ENCODE data around the gene RBCK1. TPM values are rescaled to one million over a fixed set of nuclear protein-coding genes. Genes with fewer than 3 reads are reported as not detected.

Gene RBCK1
- total RNA-seq, 2 donors from 2014 or later, result 157 to 159 TPM

DNA sequence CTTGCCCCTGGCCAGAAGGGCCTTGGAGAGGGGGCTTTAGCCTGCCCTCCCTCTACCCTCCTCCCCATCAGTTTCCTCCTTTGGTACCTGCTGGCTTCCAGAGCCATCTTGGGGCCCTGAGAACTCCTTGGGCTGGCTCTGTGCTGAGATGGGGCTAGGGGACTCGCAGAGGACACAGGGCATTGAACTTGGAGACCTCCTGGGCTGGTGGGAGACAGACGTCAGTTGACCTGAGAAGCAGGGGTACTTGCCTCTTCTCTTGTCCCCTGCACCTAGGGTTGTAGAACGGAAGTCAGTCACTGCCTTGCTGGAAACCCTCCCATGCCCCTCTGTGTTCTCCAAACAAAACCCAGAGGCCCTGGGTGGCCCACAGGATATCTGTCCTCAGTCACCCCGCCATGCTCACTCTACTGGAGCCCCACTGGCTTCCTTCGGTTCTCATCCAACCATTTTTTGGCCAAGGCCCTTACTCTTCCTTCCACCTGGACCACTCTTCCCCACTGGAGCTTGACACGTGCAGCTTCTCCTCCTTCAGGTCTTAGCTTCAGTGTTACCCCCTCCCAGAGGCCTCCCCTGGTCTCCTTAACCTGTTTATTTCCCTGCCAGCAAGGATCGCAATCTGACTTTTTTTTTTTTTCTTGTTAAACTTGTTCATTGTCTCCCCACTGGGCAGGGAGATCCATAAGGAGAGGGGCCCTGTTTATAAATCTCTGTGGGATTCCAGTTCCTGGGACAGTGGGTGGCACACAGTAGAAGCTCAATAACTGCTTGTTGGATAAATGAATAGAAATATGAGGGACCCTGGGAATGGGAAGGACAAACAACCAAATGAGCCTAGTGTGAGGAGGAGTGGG, 971 bp downstream of the RBCK1 start:
- Mint-ChIP-seq H3K4me3 (peak overlapping the region; percentile 93), H3K27me3 (no peaks in the 10 kb centered on the region), H3K4me1 (ENCODE audit: low read depth in 2 of 2) (peaks cover 41 to 47% of the 10 kb centered on the region in 2 donors), H3K9me3 (no peaks in the 10 kb centered on the region), H3K27ac (peak overlapping the region; percentile 81 to 95), H3K36me3 (peaks cover 27% of the 10 kb centered on the region)
- ATAC-seq, result peak in 1 of 2 donors; percentile 20
- DNase-seq (ENCODE audit: low spot score), result no peak

DNA sequence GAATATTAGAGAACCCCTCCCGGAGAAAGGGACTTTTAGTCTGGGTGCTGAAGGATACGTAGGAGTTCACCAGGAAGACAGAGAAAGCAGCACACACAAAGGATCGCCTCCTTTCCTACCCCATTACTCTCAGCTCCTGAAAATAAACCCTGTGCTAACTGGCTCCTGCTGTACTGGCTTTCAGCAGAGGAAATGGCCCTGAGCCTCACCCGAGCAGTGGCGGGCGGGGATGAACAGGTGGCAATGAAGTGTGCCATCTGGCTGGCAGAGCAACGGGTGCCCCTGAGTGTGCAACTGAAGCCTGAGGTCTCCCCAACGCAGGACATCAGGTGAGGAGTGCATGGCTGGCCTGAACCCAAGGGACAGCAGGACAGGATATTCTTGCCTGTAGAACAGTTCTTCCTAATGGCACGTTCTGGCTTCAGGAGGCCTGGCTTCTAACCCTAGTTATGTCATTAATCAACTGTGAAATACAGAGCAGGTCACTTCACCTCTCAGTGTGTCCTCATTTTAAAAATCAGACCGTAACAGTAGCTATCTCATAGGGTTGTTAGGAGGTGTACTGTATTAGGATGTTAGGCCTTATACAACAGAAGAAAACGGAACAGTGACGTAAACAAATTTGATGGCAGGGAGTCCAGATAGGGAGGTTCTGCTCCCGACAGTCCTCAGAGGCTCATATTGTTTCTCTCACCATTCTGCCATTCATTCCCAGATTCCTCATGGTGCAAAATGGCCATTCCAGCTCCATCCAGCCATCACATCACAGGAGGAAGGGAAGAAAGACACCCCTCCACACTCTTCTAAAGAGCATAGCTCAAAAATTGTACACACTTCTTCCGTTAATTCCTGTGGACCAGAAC, 1.8 kb downstream of the RBCK1 start:
- DNase-seq (ENCODE audit: low spot score) (no peak), ATAC-seq (no peak)
- Mint-ChIP-seq H3K4me3 (peak overlapping the region; percentile 93), H3K4me1 (ENCODE audit: low read depth in 2 of 2) (peaks cover 43 to 47% of the 10 kb centered on the region in 2 donors), H3K27me3 (no peaks in the 10 kb centered on the region), H3K36me3 (peaks cover 27% of the 10 kb centered on the region), H3K27ac (peak overlapping the region; percentile 81 to 95), H3K9me3 (no peaks in the 10 kb centered on the region)

DNA sequence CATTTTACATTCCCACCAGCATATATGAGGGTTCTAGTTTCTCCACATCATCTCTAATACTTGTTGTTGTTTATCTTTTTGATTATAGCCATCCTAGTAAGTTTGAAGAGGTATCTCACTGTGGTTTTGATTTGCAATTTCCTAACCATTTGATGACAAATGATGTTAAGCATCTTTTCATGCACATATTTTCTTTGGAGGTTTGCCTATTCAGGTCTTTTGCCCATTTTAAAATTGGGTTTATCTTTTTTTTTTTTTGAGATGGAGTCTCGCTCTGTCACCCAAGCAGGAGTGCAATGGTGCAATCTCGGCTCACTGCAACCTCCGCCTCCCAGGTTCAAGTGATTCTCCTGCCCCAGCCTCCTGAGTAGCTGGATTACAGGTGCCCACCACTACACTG, 4.0 kb downstream of the RBCK1 start:
- peaks cover 38% of the 10 kb centered on the region for H3K36me3 Mint-ChIP-seq
- H3K27ac Mint-ChIP-seq, result peak overlapping the region in 1 of 2 donors; percentile 95
- no peak for ATAC-seq
- H3K27me3 Mint-ChIP-seq, result no peaks in the 10 kb centered on the region
- peaks cover 49 to 55% of the 10 kb centered on the region in 2 donors for H3K4me1 Mint-ChIP-seq (ENCODE audit: low read depth in 2 of 2)
- no peak for DNase-seq (ENCODE audit: low spot score)
- H3K4me3 Mint-ChIP-seq, result no peak overlapping the region
- H3K9me3 Mint-ChIP-seq, result no peaks in the 10 kb centered on the region

DNA sequence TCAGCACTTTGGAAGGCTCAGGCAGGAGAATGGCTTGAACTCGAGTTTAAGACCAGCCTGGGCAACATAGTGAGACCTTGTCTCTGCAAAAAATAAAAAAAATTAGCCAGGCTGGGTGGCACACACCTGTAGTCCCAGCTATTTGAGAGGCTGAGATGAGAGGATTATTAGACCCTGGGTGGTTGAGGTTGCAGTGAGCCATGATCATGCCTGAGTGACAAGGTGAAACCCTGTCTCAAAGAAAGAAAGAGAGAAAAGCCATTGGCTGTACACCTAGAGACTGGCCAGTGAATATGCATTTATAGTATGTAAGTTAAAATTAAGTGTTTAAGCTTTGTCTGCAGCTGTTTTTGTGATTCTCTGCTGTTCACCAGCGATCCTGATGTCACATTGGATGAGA, 6.1 kb downstream of the RBCK1 start:
- Mint-ChIP-seq H3K36me3 (peaks cover 37% of the 10 kb centered on the region), H3K9me3 (no peaks in the 10 kb centered on the region), H3K4me3 (no peak overlapping the region), H3K27me3 (no peaks in the 10 kb centered on the region), H3K4me1 (ENCODE audit: low read depth in 2 of 2) (peaks cover 39 to 50% of the 10 kb centered on the region in 2 donors), H3K27ac (no peak overlapping the region)
- ATAC-seq, result no peak
- no peak for DNase-seq (ENCODE audit: low spot score)

DNA sequence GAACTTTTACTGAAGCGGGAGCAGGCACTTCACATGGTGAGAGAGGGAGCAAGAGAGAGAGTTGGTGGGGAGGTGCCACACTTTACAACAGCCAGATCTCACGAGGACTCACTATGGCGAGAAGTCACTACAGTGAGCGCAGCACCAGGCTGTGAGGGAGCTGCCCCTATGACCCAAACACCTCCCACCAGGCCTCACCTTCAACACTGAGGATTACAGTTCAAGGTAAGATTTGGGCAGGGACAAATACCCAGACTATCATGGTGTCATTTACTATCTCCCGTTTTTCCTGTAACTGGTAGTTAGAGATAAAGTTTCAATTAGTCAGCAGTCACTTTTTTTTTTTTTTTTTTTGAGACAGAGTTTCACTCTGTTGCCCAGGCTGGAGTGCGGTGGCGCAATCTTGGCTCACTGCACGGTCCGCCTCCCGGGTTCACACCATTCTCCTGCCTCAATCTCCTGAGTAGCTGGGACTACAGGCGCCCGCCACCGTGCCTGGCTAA, 7.8 kb downstream of the RBCK1 start:
- no peaks in the 10 kb centered on the region for H3K27me3 Mint-ChIP-seq
- DNase-seq (ENCODE audit: low spot score), result no peak
- H3K4me1 Mint-ChIP-seq (ENCODE audit: low read depth in 2 of 2), result peaks cover 22 to 34% of the 10 kb centered on the region in 2 donors
- ATAC-seq, result no peak
- no peaks in the 10 kb centered on the region for H3K9me3 Mint-ChIP-seq
- peaks cover 25% of the 10 kb centered on the region for H3K36me3 Mint-ChIP-seq
- no peak overlapping the region for H3K4me3 Mint-ChIP-seq
- H3K27ac Mint-ChIP-seq, result peak overlapping the region; percentile 0 to 31

DNA sequence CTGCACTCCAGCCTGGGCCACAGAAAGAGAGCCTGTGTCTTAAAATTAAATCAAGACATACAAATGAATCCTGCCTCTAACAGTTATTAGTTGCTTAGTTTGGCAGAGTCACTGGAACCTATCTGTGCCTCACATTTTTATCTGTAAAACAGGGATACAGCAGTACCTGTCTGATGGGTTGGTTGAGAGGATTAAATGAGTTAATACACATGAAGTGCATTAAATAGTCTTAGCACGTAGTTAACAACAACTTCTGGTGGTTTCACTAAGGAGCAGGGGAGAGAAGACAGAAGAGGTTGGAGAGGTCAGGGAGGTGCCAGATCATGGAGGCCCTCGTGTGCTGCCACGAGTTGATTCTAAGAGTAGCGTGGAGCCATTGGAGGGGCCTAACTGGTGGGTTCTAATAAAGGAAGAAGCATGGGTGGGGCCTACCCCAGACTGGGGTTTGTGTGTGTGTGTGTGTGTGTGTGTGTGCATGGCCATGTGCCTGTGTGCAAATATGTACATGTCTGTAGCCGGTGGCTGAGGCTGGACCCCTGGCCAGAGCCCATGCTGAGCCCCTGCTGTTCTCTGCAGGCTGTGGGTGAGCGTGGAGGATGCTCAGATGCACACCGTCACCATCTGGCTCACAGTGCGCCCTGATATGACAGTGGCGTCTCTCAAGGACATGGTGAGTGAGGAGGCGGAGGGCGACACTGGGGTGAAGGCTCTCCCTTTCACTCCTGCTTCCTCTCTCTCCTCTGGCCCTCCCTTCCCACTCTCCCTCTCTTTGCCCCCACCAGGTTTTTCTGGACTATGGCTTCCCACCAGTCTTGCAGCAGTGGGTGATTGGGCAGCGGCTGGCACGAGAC, 9.1 kb downstream of the RBCK1 start:
- Mint-ChIP-seq H3K4me3 (no peak overlapping the region), H3K4me1 (ENCODE audit: low read depth in 2 of 2) (peaks cover 25 to 33% of the 10 kb centered on the region in 2 donors), H3K9me3 (no peaks in the 10 kb centered on the region), H3K27me3 (no peaks in the 10 kb centered on the region), H3K27ac (peak overlapping the region in 1 of 2 donors; percentile 0), H3K36me3 (peaks cover 29% of the 10 kb centered on the region)
- DNase-seq (ENCODE audit: low spot score) (no peak), ATAC-seq (peak in 1 of 2 donors; percentile 26)

DNA sequence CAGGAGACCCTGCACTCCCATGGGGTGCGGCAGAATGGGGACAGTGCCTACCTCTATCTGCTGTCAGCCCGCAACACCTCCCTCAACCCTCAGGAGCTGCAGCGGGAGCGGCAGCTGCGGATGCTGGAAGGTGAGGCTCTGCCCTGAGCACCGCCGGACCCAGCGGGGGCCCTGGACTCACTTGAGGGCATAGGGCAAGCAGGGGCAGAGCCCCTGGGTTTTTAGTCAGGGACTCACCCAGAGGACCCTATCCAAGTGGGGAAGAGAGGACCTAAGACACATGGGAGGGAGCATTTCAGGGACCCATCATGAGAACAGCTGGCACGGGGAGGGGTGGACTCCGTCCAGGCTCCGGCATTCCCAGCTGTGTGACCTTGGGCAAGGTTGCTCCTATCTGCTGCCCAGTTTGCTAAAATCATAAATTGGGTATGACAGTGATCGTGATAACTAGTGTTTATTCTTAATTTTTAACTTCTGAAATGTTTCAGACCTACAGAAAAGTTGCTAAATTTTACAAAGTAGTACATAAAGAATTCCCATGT, 9.8 kb downstream of the RBCK1 start:
- no peaks in the 10 kb centered on the region for H3K27me3 Mint-ChIP-seq
- no peak overlapping the region for H3K4me3 Mint-ChIP-seq
- no peaks in the 10 kb centered on the region for H3K9me3 Mint-ChIP-seq
- DNase-seq (ENCODE audit: low spot score), result no peak
- peaks cover 29% of the 10 kb centered on the region for H3K36me3 Mint-ChIP-seq
- H3K4me1 Mint-ChIP-seq (ENCODE audit: low read depth in 2 of 2), result peaks cover 20 to 35% of the 10 kb centered on the region in 2 donors
- no peak overlapping the region for H3K27ac Mint-ChIP-seq
- no peak for ATAC-seq

DNA sequence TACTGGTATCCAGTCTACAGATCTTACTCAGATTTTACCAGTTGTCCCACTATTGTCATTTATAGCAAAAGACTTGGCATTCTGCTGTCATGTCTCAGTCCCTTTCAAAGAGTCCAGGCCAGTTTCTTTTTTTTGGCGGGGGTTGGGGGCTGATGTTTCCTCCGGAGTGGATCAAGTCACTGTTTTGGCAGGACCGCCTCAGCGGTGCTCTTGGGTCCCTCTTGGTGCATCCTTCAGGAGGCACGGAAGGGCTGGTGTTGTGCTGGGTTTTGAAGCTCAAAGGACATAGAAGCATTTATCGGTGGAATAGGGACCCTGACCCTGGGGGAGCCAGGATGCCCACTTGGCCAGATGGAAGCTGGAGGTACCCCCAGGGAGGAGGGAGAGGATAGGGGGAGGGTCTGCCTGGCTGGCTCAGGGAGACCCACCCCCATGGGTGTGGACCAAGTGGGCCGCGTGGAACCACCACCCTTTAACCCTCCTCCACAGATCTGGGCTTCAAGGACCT, 10.8 kb downstream of the RBCK1 start:
- H3K9me3 Mint-ChIP-seq, result no peaks in the 10 kb centered on the region
- no peak for DNase-seq (ENCODE audit: low spot score)
- H3K36me3 Mint-ChIP-seq, result peaks cover 22% of the 10 kb centered on the region
- H3K4me3 Mint-ChIP-seq, result no peak overlapping the region
- no peak for ATAC-seq
- no peak overlapping the region for H3K27ac Mint-ChIP-seq
- H3K27me3 Mint-ChIP-seq, result no peaks in the 10 kb centered on the region
- H3K4me1 Mint-ChIP-seq (ENCODE audit: low read depth in 2 of 2), result peaks cover 12 to 30% of the 10 kb centered on the region in 2 donors

DNA sequence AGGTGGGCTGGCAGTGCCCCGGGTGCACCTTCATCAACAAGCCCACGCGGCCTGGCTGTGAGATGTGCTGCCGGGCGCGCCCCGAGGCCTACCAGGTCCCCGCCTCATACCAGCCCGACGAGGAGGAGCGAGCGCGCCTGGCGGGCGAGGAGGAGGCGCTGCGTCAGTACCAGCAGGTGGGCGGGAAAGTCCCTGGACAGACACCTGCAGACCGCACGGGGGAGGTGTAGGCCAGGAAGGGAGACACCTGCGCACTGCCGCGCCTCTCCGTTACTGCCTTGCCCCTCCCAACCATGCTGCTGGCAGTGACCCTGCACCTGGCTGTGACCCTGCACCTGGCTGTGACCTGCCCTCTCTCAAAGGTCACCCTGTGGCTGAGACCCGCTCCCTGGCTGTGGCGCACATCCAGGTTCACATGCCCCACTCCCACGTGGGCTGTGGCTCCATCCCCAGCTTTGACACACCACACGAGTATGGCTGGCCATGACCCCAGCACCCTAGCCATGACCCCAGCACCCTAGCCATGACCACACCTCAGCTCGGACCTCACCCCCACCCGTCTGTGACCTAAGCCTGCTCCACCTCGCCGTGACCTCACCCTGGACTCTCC, 11.6 kb downstream of the RBCK1 start:
- no peak overlapping the region for H3K4me3 Mint-ChIP-seq
- peaks cover 22% of the 10 kb centered on the region for H3K36me3 Mint-ChIP-seq
- peaks cover 12 to 30% of the 10 kb centered on the region in 2 donors for H3K4me1 Mint-ChIP-seq (ENCODE audit: low read depth in 2 of 2)
- no peak overlapping the region for H3K27ac Mint-ChIP-seq
- ATAC-seq (peak; percentile 24 to 43), DNase-seq (ENCODE audit: low spot score) (no peak)
- no peaks in the 10 kb centered on the region for H3K27me3 Mint-ChIP-seq
- H3K9me3 Mint-ChIP-seq, result no peaks in the 10 kb centered on the region

DNA sequence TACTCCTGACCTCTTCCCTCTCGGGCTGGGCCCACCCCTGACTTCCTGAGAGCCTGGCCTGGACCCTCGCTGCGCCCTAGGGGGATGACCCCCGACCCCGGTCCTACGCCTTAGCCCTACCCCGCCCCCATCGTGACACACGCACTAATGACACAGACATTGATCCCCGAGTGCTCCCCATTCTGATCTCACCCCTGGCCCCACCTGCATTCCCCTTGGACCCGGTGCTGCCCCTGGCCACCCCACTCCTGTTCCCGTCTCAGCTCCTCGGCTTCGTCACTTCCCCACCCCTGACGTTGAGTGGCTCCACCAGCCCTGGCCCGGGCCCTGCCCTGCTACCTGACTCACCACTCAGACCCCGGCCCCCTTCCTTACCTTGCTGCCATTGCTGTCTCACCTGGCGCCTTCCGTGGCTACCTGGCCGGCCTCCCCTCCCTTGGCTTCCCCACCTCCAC, 12.1 kb downstream of the RBCK1 start:
- H3K4me3 Mint-ChIP-seq, result no peak overlapping the region
- H3K27me3 Mint-ChIP-seq, result no peaks in the 10 kb centered on the region
- H3K27ac Mint-ChIP-seq, result no peak overlapping the region
- peaks cover 22% of the 10 kb centered on the region for H3K36me3 Mint-ChIP-seq
- no peak for DNase-seq (ENCODE audit: low spot score)
- H3K4me1 Mint-ChIP-seq (ENCODE audit: low read depth in 2 of 2), result peaks cover 12 to 28% of the 10 kb centered on the region in 2 donors
- H3K9me3 Mint-ChIP-seq, result no peaks in the 10 kb centered on the region
- ATAC-seq, result peak in 1 of 2 donors; percentile 5

DNA sequence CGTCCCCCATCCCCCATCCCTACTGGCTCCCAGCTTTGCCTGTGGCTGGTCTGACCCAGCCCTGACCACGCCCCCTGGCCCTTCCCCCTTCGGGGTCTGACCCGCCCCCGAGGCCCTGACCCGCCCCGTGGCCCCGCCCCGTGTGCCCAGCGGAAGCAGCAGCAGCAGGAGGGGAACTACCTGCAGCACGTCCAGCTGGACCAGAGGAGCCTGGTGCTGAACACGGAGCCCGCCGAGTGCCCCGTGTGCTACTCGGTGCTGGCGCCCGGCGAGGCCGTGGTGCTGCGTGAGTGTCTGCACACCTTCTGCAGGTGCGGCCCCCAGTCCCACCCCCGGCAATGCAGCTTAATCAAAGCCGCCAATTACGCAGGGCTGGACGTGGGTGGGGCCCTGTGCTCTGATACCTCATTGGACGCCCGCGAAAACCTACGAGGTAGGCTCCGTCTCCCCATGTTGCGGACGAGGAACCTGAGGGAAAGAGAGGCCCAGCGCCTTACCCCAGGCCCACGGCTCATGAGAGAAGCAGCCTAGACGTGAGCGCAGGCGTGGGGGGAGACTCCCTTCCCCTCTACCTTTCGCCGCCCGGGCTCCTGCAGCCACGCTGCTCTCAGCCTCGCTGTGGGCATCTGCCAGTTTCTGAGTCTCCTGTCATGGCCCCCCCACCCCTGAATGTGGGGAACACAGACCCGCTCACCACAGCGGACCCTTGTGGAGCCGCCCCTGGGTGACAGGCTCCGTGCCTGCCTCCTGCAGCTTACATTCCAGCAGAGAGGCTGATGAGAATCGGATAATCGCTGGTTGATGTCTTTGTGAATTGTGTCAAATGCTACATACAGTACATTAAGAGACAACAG, 12.8 kb downstream of the RBCK1 start:
- no peak overlapping the region for H3K4me3 Mint-ChIP-seq
- peak overlapping the region in 1 of 2 donors; percentile 39 for H3K27ac Mint-ChIP-seq
- DNase-seq (ENCODE audit: low spot score) (no peak), ATAC-seq (peak; percentile 43 to 45)
- H3K27me3 Mint-ChIP-seq, result no peaks in the 10 kb centered on the region
- peaks cover 12 to 21% of the 10 kb centered on the region in 2 donors for H3K4me1 Mint-ChIP-seq (ENCODE audit: low read depth in 2 of 2)
- H3K9me3 Mint-ChIP-seq, result no peaks in the 10 kb centered on the region
- H3K36me3 Mint-ChIP-seq, result peaks cover 22% of the 10 kb centered on the region

All from natural killer cell treated with Interleukin-12 subunit alpha and Interleukin-12 subunit beta and Interleukin-15 and Interleukin-18, amount 100 ng/mL, for 72 hours (primary cell).